HG03575 (cell line): ENCODE measurements around the gene MFAP5.

ENCODE experiments used
- ATAC-seq: cut with Tn5 transposase; IDR thresholded peaks from one replicate; pipeline ENCODE4 v1.9.1; 2021; ENCODE audit not compliant: unreplicated experiment, insufficient number of reproducible peaks, low FRiP score; ENCODE audit errors: extremely low read depth

MFAP5 gene

GRCh38 chr12:8677362-8677761 lies 14.7 kb upstream of the MFAP5 start:
- ATAC-seq, result no peak

DNA sequence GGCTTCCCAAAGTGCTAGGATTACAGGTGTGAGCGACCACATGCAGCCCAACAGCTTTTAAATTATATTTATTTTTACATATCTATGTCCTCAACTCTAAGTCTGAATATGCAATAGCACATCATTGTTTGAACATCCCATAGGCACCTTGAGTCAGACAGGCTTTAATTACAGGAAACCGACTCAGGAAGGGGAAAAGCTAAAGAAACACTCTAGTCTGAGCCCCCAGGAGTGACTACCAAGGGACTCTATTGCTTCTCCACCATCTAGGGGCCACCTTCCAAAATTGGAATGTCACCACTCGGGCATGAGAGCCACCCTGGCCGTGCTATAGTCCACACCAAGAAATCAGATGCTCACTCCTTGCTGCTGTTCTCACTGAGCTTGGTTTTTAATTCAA lies 14.0 kb upstream of the MFAP5 start:
- no peak for ATAC-seq

DNA sequence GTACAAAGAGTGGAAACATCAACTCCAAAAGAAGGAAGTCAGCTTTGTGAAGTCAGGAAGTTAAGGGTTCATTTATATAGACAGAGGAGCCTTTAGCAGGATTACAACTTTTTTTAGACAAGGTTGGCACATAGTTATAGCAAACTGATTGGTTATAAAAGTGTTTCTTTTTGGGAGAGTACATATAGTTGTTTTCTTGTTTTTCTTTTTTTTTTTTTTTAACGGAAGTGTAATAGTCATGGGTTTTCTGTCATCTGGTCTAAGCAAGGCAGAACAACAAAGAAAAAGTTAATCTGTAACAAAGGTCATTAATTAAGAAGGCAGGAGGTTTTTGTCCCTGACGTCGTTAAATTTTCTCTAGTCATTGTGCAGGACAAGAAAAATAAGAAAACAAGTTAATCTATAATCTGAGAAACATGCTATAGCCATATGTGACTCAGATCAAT lies 13.0 kb upstream of the MFAP5 start:
- no peak for ATAC-seq

DNA sequence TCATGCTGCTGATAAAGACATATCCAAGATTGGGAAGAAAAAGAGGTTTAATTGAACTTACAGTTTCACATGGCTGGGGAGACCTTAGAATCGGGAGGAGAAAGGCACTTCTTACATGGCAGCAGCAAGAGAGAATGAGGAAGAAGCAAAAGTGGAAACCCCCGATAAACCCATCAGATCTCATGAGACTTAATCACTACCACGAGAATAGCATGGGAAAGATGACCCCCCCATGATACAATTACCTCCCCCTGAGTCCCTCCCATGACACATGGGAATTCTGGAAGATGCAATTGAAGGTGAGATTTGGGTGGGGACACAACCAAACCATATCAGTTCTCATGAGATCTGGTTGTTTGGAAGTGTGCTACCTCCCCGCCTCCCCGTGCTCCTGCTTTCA lies 9.8 kb upstream of the MFAP5 start:
- ATAC-seq, result no peak

GRCh38 chr12:8668441-8668840 lies 5.8 kb upstream of the MFAP5 start:
- ATAC-seq, result no peak

- no peak for ATAC-seq
Measured at GRCh38 chr12:8667270-8667669, 4.6 kb upstream of the MFAP5 start.

GRCh38 chr12:8665759-8666158 lies 3.1 kb upstream of the MFAP5 start:
- no peak for ATAC-seq

DNA sequence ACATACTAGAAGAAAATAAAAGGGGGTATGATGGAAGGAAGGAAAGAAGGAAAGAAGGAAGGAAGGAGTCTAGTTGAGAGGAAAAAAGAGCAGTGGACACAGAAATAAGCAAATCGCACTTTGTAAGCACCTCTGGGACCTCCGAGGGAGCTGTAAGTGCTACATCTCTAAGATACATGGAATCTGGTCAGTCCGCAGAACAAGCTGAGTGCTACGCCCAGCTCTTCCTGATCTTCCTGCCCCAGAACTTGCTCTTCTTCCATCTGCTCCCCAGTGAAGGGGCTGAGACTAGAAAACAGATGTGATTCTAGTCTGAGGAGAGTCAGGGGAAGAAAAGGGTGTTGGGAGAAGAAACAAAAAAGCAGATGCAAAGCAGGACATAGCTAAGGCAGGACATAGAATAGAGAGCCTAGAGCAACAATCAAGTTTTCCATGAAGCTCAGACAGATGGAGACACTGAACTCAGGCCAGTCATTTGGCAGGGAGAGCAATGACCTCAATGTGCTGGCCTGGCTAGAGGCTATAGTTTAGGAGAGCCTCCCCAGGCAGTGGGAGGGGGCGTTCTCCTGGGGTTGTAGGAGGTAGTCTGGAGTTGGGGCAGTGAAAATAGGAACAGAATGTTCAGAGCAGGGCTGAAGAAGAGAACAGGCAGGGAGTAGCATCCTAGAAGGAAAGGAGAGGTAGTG lies 1.7 kb upstream of the MFAP5 start:
- no peak for ATAC-seq

- no peak for ATAC-seq
Measured at GRCh38 chr12:8661751-8662150, 875 bp downstream of the MFAP5 start.

DNA sequence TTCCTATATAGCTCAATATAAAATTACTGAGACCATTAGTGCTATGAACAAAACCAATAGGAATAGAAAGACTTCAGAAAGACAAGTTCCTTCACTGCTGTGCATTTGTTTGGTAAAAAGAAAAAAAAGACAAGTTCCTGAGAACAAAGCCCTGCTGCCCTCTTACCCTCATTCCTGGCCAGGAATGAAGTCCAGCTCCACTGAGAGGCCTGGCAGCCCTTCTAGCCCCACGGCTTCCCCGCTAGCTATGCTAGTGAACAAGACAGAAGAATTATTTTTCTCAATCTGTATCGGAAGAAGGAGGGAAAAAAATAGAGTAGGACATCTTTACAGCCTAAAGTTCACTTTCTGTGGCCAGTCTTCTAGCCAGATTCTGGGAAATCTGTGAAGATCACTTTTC lies 1.6 kb downstream of the MFAP5 start:
- ATAC-seq, result no peak

DNA sequence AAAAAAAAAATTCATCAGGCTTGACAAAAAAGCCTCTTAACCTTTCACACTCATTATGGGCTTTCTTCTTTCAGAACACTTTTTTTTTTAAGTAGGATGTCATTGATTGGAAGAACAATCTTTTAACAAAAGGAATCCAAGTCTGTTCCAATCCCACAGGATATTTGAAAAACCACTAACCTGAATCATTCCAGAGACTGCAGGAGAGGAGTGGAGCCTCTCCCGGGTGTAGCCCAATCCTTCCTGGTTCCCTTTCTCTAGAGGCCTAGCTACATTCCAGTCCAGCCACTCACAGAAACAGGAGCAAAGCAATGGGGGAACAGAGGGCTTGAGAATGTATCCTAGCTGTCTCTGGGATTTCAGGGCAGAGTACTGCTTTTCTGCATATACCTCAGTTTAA lies 4.3 kb downstream of the MFAP5 start:
- ATAC-seq, result no peak

DNA sequence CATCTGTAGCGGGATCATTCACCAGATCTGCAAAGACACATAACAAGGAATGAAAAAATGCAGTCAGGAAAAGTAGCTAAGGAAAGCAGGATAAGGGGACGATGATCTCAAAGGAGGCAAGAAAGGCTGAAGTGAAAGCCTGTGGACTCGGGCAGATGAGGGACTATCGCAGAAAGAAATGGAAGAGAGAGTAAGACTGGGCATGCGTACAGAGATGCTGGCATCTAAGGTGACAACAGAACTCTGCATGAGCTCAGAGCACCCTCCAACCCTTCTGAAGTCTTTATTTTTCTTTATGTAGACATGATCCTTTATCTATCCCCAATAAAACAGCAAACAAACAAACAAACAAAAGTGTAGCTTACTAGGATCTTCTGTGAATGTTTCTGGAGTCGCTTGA lies 7.2 kb downstream of the MFAP5 start:
- ATAC-seq, result no peak

GRCh38 chr12:8648576-8649205 lies 13.9 kb downstream of the MFAP5 start:
- peak; percentile 53 for ATAC-seq

GRCh38 chr12:8647968-8648367 lies 14.7 kb downstream of the MFAP5 start:
- ATAC-seq, result no peak

DNA sequence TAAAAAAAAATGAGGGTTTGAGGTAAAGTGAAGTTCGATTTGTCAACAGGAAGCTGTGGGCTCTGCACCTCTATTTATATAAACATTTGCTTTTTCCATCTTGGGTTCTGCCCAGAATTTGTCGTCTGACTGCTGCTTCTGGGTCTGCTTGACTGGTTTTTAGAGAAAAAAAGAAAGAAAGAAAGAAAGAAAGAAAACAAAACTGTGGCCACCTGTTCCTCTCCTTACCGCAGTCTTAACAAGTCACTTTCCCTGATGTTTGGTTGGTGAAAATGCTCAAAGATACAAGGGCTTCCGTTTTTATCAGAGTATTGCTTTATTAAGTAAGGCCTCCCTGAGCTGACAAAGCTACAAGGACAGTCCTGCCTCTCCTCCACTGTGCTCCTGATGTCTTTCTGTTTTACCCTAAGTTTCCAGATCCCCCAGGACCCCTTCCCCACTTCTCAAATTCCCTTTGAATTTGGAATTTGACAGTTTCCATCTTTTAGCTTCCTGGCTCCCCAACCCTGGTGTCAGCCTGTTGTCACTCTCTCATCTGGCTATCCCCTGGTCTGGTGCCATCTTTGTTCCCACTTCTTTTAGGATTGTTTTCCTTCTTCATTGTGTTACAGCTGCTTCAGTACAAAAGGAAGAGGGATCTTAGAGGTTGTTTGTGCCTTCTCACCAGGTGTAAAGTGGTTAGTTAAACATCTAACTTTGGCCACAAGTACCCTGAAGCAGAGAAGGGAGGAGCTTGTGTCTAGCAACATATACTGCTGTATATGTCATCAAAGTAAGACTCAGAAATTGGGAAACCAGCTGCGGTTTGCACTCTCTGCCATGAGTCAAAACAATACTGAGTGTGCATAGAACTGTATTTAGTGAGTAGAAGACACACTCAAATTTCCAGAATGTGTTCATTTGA lies 18.0 kb downstream of the MFAP5 start:
- ATAC-seq, result peak; percentile 22

GRCh38 chr12:8642775-8643174 lies 19.9 kb downstream of the MFAP5 start:
- ATAC-seq, result no peak

GRCh38 chr12:8639936-8640335 lies 22.7 kb downstream of the MFAP5 start:
- no peak for ATAC-seq

- no peak for ATAC-seq
Measured at GRCh38 chr12:8638951-8639350, 23.7 kb downstream of the MFAP5 start.

- no peak for ATAC-seq
Measured at GRCh38 chr12:8637666-8638065, 25.0 kb downstream of the MFAP5 start.

- no peak for ATAC-seq
Measured at GRCh38 chr12:8637244-8637643, 25.4 kb downstream of the MFAP5 start.
